CD4-positive, CD25-positive, alpha-beta regulatory T cell (primary cell): Measurements from ENCODE around the gene DNAH9. TPM values are rescaled to one million over a fixed set of nuclear protein-coding genes. Genes with fewer than 3 reads are reported as not detected.

ENCODE experiments used
- ATAC-seq, 2 donors: fragments of 150-1000 bp; cut with Tn5 transposase; one replicate each; pipeline ENCODE4 v1.10.0; 2021; ENCODE audit warnings: low read depth in 2 of 2, moderate number of reproducible peaks in 2 of 2, moderate library complexity in 1 of 2
- DNase-seq, 3 donors: peaks; one replicate each; pipeline versions ENCODE4 v3.0.0 to v3.0.0-alpha.2; 2012 to 2022; ENCODE audit warnings: mixed read lengths in 1 of 3
- H3K27ac ChIP-seq: one replicate; pipeline ENCODE4 v1.7.0; 2013; ENCODE audit warnings: mild to moderate bottlenecking, low read length; ENCODE audit not compliant: insufficient read depth, poor library complexity, severe bottlenecking
- H3K27me3 ChIP-seq: one replicate; pipeline ENCODE4 v1.7.0; 2013; ENCODE audit warnings: low read length; ENCODE audit not compliant: control insufficient read depth, insufficient read depth
- H3K36me3 ChIP-seq: one replicate; pipeline ENCODE4 v1.7.0; 2013; ENCODE audit warnings: mild to moderate bottlenecking, low read length, moderate library complexity; ENCODE audit not compliant: control insufficient read depth, insufficient read depth
- H3K4me1 ChIP-seq: 2 replicates; pipeline ENCODE4 v1.7.0; 2013; ENCODE audit warnings: mild to moderate bottlenecking, low read length; ENCODE audit not compliant: insufficient read depth, control insufficient read depth, poor library complexity, severe bottlenecking
- H3K4me3 ChIP-seq: one replicate; pipeline ENCODE4 v1.7.0; 2013; ENCODE audit warnings: low read depth, mild to moderate bottlenecking, low read length, moderate library complexity
- H3K9me3 ChIP-seq, 2 experiments: 1 replicate in 1 of 2; 2 replicates in 1 of 2; pipeline ENCODE4 v1.7.0; 2013; ENCODE audit warnings: low read length in 2 of 2, mild to moderate bottlenecking in 1 of 2, moderate library complexity in 1 of 2; ENCODE audit not compliant: control insufficient read depth in 2 of 2
- H3K27ac Mint-ChIP-seq, 3 donors: one replicate each; pipeline ENCODE4 v1.8.0; 2020 to 2022; ENCODE audit warnings: mild to moderate bottlenecking in 3 of 3, mixed read lengths in 3 of 3, moderate library complexity in 2 of 3
- H3K27me3 Mint-ChIP-seq: one replicate; pipeline ENCODE4 v1.8.0; 2022; ENCODE audit warnings: mild to moderate bottlenecking, mixed read lengths
- H3K36me3 Mint-ChIP-seq: one replicate; pipeline ENCODE4 v1.8.0; 2020; ENCODE audit warnings: mixed read lengths
- H3K4me1 Mint-ChIP-seq, 4 donors: one replicate each; pipeline ENCODE4 v1.8.0; 2020 to 2022; ENCODE audit warnings: mixed read lengths in 4 of 4, mild to moderate bottlenecking in 1 of 4
- H3K4me3 Mint-ChIP-seq, 4 donors: one replicate each; pipeline ENCODE4 v1.8.0; 2020 to 2022; ENCODE audit warnings: mild to moderate bottlenecking in 4 of 4, mixed read lengths in 4 of 4, moderate library complexity in 3 of 4
- H3K9me3 Mint-ChIP-seq, 7 donors: one replicate each; pipeline ENCODE4 v1.8.0; 2020 to 2022; ENCODE audit warnings: mixed read lengths in 7 of 7, mild to moderate bottlenecking in 3 of 7, moderate library complexity in 2 of 7
- polyA plus RNA-seq, 4 donors: library from polyadenylated mRNA; unstranded; fragments of 300-500 nt; fragmentation: Illumina TruSeq; gene quantifications; one replicate each; pipeline ENCODE4 v1.2.3, GENCODE V29; 2021
- total RNA-seq: library from RNA; stranded (reverse); gene quantifications from one replicate; pipeline ENCODE4 v1.2.3, GENCODE V29; 2022

The DNAH9 gene
- total and polyA plus RNA-seq, 5 donors from 2014 or later: not detected

DNA sequence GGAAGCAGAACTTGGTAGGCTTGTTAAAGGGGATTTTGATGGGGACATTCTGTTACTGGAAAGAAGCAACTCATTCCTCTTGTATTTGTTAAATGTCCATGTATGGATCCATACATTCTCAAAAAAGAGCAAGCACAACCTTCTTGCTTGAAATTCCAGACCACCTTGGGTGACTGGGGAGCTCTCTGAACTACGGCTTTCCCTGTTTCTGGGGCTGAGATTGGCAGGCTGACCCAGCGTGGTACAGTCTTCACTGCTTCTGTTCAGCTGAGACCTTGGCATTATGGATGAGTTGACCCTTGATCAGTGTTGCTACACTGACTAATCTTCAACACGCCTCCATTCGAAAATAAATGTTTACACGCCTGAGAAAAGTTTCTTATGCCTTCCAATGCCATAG is 38.5 kb downstream of the DNAH9 start:
- no peak for DNase-seq

DNA sequence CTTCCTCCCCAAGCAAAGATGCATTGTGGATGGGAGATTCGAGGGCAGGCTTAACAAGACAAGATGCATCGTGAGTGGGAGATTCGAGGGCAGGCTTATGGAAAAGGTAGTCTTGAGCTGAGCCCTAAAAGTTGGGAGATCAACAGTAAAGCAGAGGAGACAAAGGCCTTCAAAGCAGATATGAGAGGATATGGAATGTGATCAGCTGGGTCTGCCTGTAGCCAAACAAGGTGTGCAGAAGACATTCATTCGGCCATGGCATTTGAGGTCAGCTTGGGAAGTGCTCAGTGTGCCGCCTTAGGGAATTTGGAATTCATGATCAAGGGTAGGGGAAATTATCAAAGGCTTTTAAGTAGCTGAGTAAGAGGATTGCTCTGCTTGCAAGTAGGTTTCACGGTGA is 39.5 kb downstream of the DNAH9 start:
- Histone ChIP-seq H3K9me3 (no peaks in the 10 kb centered on the region), H3K4me3 (no peak overlapping the region), H3K27ac (no peak overlapping the region), H3K4me1 (no peaks in the 10 kb centered on the region), H3K27me3 (no peaks in the 10 kb centered on the region), H3K36me3 (no peaks in the 10 kb centered on the region)
- Mint-ChIP-seq H3K4me3 (no peak overlapping the region), H3K36me3 (no peaks in the 10 kb centered on the region), H3K4me1 (no peaks in the 10 kb centered on the region), H3K9me3 (peaks cover 0 to 7% (median 1%) of the 10 kb centered on the region in 7 donors), H3K27ac (no peak overlapping the region), H3K27me3 (no peaks in the 10 kb centered on the region)
- no peak for DNase-seq
- ATAC-seq: no peak

More for the DNA sequence above, 38.5 kb downstream of the DNAH9 start:
- Histone ChIP-seq H3K9me3 (no peaks in the 10 kb centered on the region), H3K4me3 (no peak overlapping the region), H3K27ac (no peak overlapping the region), H3K36me3 (no peaks in the 10 kb centered on the region), H3K27me3 (no peaks in the 10 kb centered on the region), H3K4me1 (no peaks in the 10 kb centered on the region)
- H3K4me1 Mint-ChIP-seq: no peaks in the 10 kb centered on the region
- H3K36me3 Mint-ChIP-seq: no peaks in the 10 kb centered on the region
- H3K9me3 Mint-ChIP-seq: peaks cover 0 to 8% (median 4%) of the 10 kb centered on the region in 7 donors
- no peaks in the 10 kb centered on the region for H3K27me3 Mint-ChIP-seq
- no peak for ATAC-seq
- H3K27ac Mint-ChIP-seq: no peak overlapping the region
- no peak overlapping the region for H3K4me3 Mint-ChIP-seq

DNA sequence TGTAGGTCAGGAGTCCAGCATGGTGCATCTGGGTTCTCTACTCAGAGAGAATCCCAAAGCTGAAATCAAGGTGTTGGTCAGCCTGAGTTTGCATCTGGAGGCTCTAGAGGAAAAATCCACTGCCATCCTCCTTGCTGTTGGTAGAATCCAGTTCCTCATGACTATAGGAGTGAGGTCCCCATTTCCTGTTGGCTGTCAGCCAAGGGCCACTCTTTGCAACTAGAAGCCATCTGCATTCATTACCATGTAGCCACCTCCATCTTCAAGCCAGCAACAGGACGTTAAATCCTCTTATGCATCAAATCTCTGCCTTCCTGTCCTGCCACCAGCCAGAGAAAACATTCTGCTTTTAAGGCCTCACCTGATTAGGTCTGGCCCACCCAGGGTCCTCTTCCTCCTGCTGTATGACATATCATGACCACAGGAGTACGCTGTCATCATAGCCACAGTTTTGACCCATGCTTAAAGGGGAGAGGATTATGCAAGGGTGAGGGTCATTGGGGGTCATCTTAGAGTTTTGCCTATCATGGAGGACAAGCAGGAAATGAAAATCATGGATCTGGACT is 40.5 kb downstream of the DNAH9 start:
- Mint-ChIP-seq H3K4me1 (no peaks in the 10 kb centered on the region), H3K27me3 (no peaks in the 10 kb centered on the region), H3K27ac (peak overlapping the region in 1 of 3 donors; percentile 43), H3K4me3 (no peak overlapping the region), H3K9me3 (peaks cover 0 to 7% (median 0%) of the 10 kb centered on the region in 7 donors), H3K36me3 (no peaks in the 10 kb centered on the region)
- H3K27ac ChIP-seq: no peak overlapping the region
- H3K4me1 ChIP-seq: no peaks in the 10 kb centered on the region
- no peak overlapping the region for H3K4me3 ChIP-seq
- no peak for DNase-seq
- no peaks in the 10 kb centered on the region for H3K36me3 ChIP-seq
- no peak for ATAC-seq
- H3K9me3 ChIP-seq: no peaks in the 10 kb centered on the region
- H3K27me3 ChIP-seq: no peaks in the 10 kb centered on the region

- H3K27ac ChIP-seq: no peak overlapping the region
Measured at GRCh38 chr17:11639736-11640462, 41.6 kb downstream of the DNAH9 start.

GRCh38 chr17:11640463-11640814 is 42.2 kb downstream of the DNAH9 start:
- H3K27me3 Mint-ChIP-seq: no peaks in the 10 kb centered on the region
- H3K4me1 Mint-ChIP-seq: peaks cover 0 to 4% (median 1%) of the 10 kb centered on the region in 4 donors
- Histone ChIP-seq H3K36me3 (no peaks in the 10 kb centered on the region), H3K9me3 (no peaks in the 10 kb centered on the region), H3K27me3 (no peaks in the 10 kb centered on the region), H3K4me1 (no peaks in the 10 kb centered on the region), H3K27ac (no peak overlapping the region), H3K4me3 (no peak overlapping the region)
- H3K4me3 Mint-ChIP-seq: no peak overlapping the region
- DNase-seq (no peak), ATAC-seq (no peak)
- no peaks in the 10 kb centered on the region for H3K36me3 Mint-ChIP-seq
- no peak overlapping the region for H3K27ac Mint-ChIP-seq
- H3K9me3 Mint-ChIP-seq: peaks cover 0 to 7% (median 0%) of the 10 kb centered on the region in 7 donors

More at GRCh38 chr17:11639736-11640462, 41.6 kb downstream of the DNAH9 start:
- no peak overlapping the region for H3K4me3 Mint-ChIP-seq
- Histone ChIP-seq H3K27me3 (no peaks in the 10 kb centered on the region), H3K4me3 (no peak overlapping the region), H3K9me3 (no peaks in the 10 kb centered on the region), H3K36me3 (no peaks in the 10 kb centered on the region), H3K4me1 (no peaks in the 10 kb centered on the region)
- ATAC-seq (no peak), DNase-seq (no peak)
- no peaks in the 10 kb centered on the region for H3K36me3 Mint-ChIP-seq
- H3K9me3 Mint-ChIP-seq: peaks cover 0 to 7% (median 0%) of the 10 kb centered on the region in 7 donors
- peaks cover 0 to 4% (median 0%) of the 10 kb centered on the region in 4 donors for H3K4me1 Mint-ChIP-seq
- no peak overlapping the region for H3K27ac Mint-ChIP-seq
- no peaks in the 10 kb centered on the region for H3K27me3 Mint-ChIP-seq

DNA sequence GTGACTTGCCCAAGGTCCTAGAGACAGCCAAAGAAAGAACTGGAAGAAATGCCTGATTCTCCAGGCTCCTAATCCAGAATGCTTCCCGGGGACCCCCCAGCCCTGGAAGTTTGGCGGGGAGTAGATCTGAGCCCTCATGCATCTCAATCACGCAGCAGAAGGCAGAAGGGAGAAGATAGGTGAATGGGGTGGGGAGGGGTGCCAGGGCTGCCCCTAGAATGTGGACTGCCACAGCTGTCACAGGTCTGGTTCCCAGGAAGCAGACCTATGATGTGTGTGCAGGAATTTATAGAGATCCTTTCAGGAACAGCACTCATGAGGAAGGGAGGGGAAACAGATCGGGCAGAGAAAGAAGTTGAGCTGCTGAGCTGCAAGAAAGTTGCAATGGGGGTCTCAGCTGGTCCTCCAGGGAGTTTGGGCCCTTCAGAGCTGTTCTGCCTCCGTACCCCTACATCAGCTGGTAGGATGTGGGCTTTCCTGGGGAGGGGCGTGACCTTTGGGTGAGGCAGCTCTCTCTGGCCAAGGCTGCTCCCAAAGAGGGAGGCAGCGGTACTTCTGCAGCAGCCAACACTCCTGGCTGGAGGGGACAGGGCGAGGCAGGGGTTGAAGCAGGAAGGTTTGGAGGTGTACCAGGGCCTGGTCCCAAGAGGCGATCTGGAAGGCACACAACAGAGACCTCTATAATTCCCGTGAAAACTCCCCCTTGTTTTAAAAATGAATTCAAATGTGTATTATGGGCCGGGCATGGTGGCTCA is 43.4 kb downstream of the DNAH9 start:
- Mint-ChIP-seq H3K4me1 (peaks cover 0 to 4% (median 1%) of the 10 kb centered on the region in 4 donors), H3K36me3 (no peaks in the 10 kb centered on the region), H3K9me3 (peaks cover 0 to 5% (median 1%) of the 10 kb centered on the region in 7 donors), H3K27me3 (no peaks in the 10 kb centered on the region), H3K27ac (no peak overlapping the region), H3K4me3 (no peak overlapping the region)
- DNase-seq (no peak), ATAC-seq (no peak)
- no peak overlapping the region for H3K27ac ChIP-seq
- H3K9me3 ChIP-seq: no peaks in the 10 kb centered on the region
- no peaks in the 10 kb centered on the region for H3K27me3 ChIP-seq
- no peak overlapping the region for H3K4me3 ChIP-seq
- H3K36me3 ChIP-seq: no peaks in the 10 kb centered on the region
- no peaks in the 10 kb centered on the region for H3K4me1 ChIP-seq

GRCh38 chr17:11642655-11643054 is 44.4 kb downstream of the DNAH9 start:
- no peaks in the 10 kb centered on the region for H3K36me3 ChIP-seq
- no peaks in the 10 kb centered on the region for H3K27me3 ChIP-seq
- H3K4me3 Mint-ChIP-seq: no peak overlapping the region
- no peaks in the 10 kb centered on the region for H3K27me3 Mint-ChIP-seq
- no peak overlapping the region for H3K4me3 ChIP-seq
- no peak overlapping the region for H3K27ac Mint-ChIP-seq
- no peaks in the 10 kb centered on the region for H3K36me3 Mint-ChIP-seq
- H3K9me3 Mint-ChIP-seq: peaks cover 0 to 4% (median under 1%) of the 10 kb centered on the region in 7 donors
- ATAC-seq (no peak), DNase-seq (no peak)
- H3K4me1 ChIP-seq: no peaks in the 10 kb centered on the region
- no peak overlapping the region for H3K27ac ChIP-seq
- H3K4me1 Mint-ChIP-seq: peaks cover 0 to 4% (median 2%) of the 10 kb centered on the region in 4 donors
- no peaks in the 10 kb centered on the region for H3K9me3 ChIP-seq
